Adrenal gland (tissue), 12 donors: ENCODE data around the gene KLK3. TPM values are rescaled to one million over a fixed set of nuclear protein-coding genes. Genes with fewer than 3 reads are reported as not detected.

Source experiments
- DNase-seq, 7 donors: peaks; one replicate each; pipeline ENCODE4 v3.0.0-alpha.2; 2019 to 2020
- H3K27ac ChIP-seq, 5 donors: fragments of 200-600 bp; sonication (generic) in 4 of 5; 1 replicate in 3 of 5; 2 replicates in 2 of 5; pipeline versions ENCODE4 v1.5.1 to v1.8.0; 2016 to 2020; ENCODE audit warnings: mild to moderate bottlenecking in 1 of 5
- H3K27me3 ChIP-seq: fragments of 200-600 bp; 2 replicates; pipeline ENCODE4 v1.8.0; 2021
- H3K36me3 ChIP-seq, 2 donors: fragments of 200-600 bp; replicated peaks in 1 of 2; 1 replicate in 1 of 2; 2 replicates in 1 of 2; pipeline versions ENCODE4 v1.5.1 to v1.8.0; 2018 to 2022
- H3K4me1 ChIP-seq, 2 donors: fragments of 200-600 bp; replicated peaks in 1 of 2; 1 replicate in 1 of 2; 2 replicates in 1 of 2; pipeline versions ENCODE4 v1.5.1 to v1.8.0; 2018 to 2021
- H3K4me3 ChIP-seq, 4 donors: fragments of 200-600 bp; sonication (generic) in 3 of 4; one replicate each; pipeline ENCODE4 v1.5.1; 2016 to 2018
- H3K9me3 ChIP-seq, 3 donors: fragments of 200-600 bp; sonication (generic) in 1 of 3; replicated peaks in 1 of 3; 1 replicate in 2 of 3; 2 replicates in 1 of 3; pipeline versions ENCODE4 v1.5.1 to v1.8.0; 2016 to 2021
- CTCF ChIP-seq, 6 experiments: fragments of 450-650 bp in 4 of 6; fragments of 200-600 bp in 2 of 6; sonication (generic) in 1 of 6; IDR thresholded peaks; 1 replicate in 5 of 6; 2 replicates in 1 of 6; pipeline versions ENCODE4 v1.5.1 to v1.8.0; 2016 to 2021; ENCODE audit warnings: antibody characterized with exemption in 6 of 6, mild to moderate bottlenecking in 2 of 6, moderate library complexity in 1 of 6
- POLR2A ChIP-seq, 2 donors: fragments of 450-650 bp; IDR thresholded peaks; one replicate each; pipeline ENCODE4 v1.6.1; 2017; ENCODE audit warnings: antibody characterized with exemption in 2 of 2, mild to moderate bottlenecking in 2 of 2, moderate library complexity in 1 of 2
- WGBS, 4 donors: extraction: QIAGEN DNeasy Blood & Tissue Kit in 2 of 4; methylation state at CpG; one replicate each; pipeline versions ENCODE4 v1.1.5 to v1.1.7; 2013 to 2017; 5-methylcytosine and 5-hydroxymethylcytosine counted together
- intact Hi-C, 2 donors: fragments of 100-400 bp; cut with DNase I; formaldehyde crosslinking; loops; one replicate each; pipeline versions ENCODE4 v1.14.1 to v1.15.0; 2022 to 2023
- polyA plus RNA-seq, 3 donors: library from polyadenylated mRNA; stranded (reverse); fragments of 200-250 nt in 2 of 3; fragments of 350-450 nt in 1 of 3; fragmentation: Illumina TruSeq in 1 of 3; extraction: RNeasy Lipid Tissue Mini Kit (QIAGEN cat#74804) in 1 of 3; gene quantifications; one replicate each; pipeline ENCODE4 v1.2.3, GENCODE V29; 2013 to 2014
- total RNA-seq, 9 donors: library from RNA; depleted of rRNA in 4 of 9; stranded (reverse); fragments of >200 nt in 4 of 9; fragments of 120-200 nt in 1 of 9; fragmentation: NEBNext Ultra II Directional in 1 of 9; extraction: Animal tissue kit (Norgen Biotek cat#: 25700) in 1 of 9; gene quantifications; one replicate each; pipeline versions ENCODE4 v1.1.0 to v1.2.4, GENCODE V29; 2013 to 2023
- donor health status: healthy with polysubstance abuse.
- donor health status: Bipolar disorder and iron deficiency.
- donor health status: DM: yes; HTN: yes; CAD: no.
- donor health status: DM: no; HTN: no; CAD: no.
- donor health status: DM: no; HTN: no; CAD: no.
- donor health status: DM: yes; HTN: yes; CAD: no.

Gene KLK3
- total and polyA plus RNA-seq, 12 donors = 0.11 to 26.0 (median 1.1) TPM; not detected in 4

GRCh38 chr19:50832666-50833065 lies 22.0 kb upstream of the KLK3 start:
- H3K9me3 ChIP-seq = no peaks in the 10 kb centered on the region
- intact Hi-C loops = no loop called here
- H3K36me3 ChIP-seq = no peaks in the 10 kb centered on the region
- peaks cover 6 to 16% of the 10 kb centered on the region in 2 donors for H3K4me1 ChIP-seq
- H3K27me3 ChIP-seq = no peaks in the 10 kb centered on the region
- DNase-seq = no peak
- TF ChIP-seq CTCF (IDR thresholded peaks at IDR 0.05) = no peak
- TF ChIP-seq POLR2A (IDR thresholded peaks at IDR 0.05) = no peak
- 90 to 95% (median 91%) methylated on average over 8 of the region's 8 CpGs for WGBS, 4 donors
- no peak overlapping the region for H3K4me3 ChIP-seq
- peak overlapping the region in 1 of 5 donors; percentile 32 for H3K27ac ChIP-seq

- DNase-seq = peak in 5 of 7 donors; percentile 35 to 55 (median 48)
- Histone ChIP-seq H3K27ac (peak within 1 kb of the TSS in 1 of 5 donors; percentile 32), H3K27me3 (no peaks in the 10 kb centered on the region), H3K9me3 (no peaks in the 10 kb centered on the region), H3K4me1 (peaks cover 6 to 16% of the 10 kb centered on the region in 2 donors), H3K4me3 (no peak within 1 kb of the TSS), H3K36me3 (no peaks in the 10 kb centered on the region)
- WGBS, 4 donors = 43 to 54% (median 47%) methylated on average over 8 of the region's 8 CpGs
- TF ChIP-seq POLR2A (IDR thresholded peaks at IDR 0.05) (no peak), CTCF (IDR thresholded peaks at IDR 0.05) (no peak)
- intact Hi-C loops = no loop called here
Measured at GRCh38 chr19:50833117-50833801, 21.5 kb upstream of the KLK3 start, which contains the start of gene KLK15. TSS of gene KLK15 (minus strand) at chr19:50833574. CDS start at chr19:50831492, 2,082 bp downstream.

- Histone ChIP-seq H3K9me3 (no peaks in the 10 kb centered on the region), H3K27me3 (no peaks in the 10 kb centered on the region), H3K4me3 (no peak overlapping the region), H3K27ac (no peak overlapping the region), H3K36me3 (no peaks in the 10 kb centered on the region), H3K4me1 (peaks cover 6 to 16% of the 10 kb centered on the region in 2 donors)
- 95 to 96% (median 95%) methylated on average over 6 of the region's 6 CpGs for WGBS, 4 donors
- TF ChIP-seq POLR2A (IDR thresholded peaks at IDR 0.05) (no peak), CTCF (IDR thresholded peaks at IDR 0.05) (no peak)
- intact Hi-C loops = no loop called here
- no peak for DNase-seq
Measured at GRCh38 chr19:50833802-50834167, 20.9 kb upstream of the KLK3 start.

GRCh38 chr19:50835103-50835784 lies 19.5 kb upstream of the KLK3 start:
- Histone ChIP-seq H3K4me1 (peaks cover 2 to 10% of the 10 kb centered on the region in 2 donors), H3K9me3 (no peaks in the 10 kb centered on the region), H3K36me3 (no peaks in the 10 kb centered on the region), H3K27ac (peak overlapping the region in 2 of 5 donors; percentile 45 to 78), H3K27me3 (no peaks in the 10 kb centered on the region), H3K4me3 (peak overlapping the region in 2 of 4 donors; percentile 46 to 54)
- TF ChIP-seq POLR2A (IDR thresholded peaks at IDR 0.05) = no peak
- WGBS, 4 donors = 31 to 84% (median 33%) methylated on average over 4 to 13 of the region's 13 CpGs
- intact Hi-C loops = no loop called here
- no peak for DNase-seq
